ENCODE results near the gene ESRRA. TPM values are rescaled to one million over a fixed set of nuclear protein-coding genes. Genes with fewer than 3 reads are reported as not detected.

ESRRA gene
- total and polyA plus RNA-seq, 2 of the 13 experiments (the other 11 are each of a cell fraction or from before 2014, with no cell fraction given) = 18.1 to 36.3 TPM

GRCh38 chr11:64317325-64317960 is 12.1 kb downstream of the ESRRA start, which contains the start of gene TRMT112 (continued):
- TF ChIP-seq, protein P1, sequence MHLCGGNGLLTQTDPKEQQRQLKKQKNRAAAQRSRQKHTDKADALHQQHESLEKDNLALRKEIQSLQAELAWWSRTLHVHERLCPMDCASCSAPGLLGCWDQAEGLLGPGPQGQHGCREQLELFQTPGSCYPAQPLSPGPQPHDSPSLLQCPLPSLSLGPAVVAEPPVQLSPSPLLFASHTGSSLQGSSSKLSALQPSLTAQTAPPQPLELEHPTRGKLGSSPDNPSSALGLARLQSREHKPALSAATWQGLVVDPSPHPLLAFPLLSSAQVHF (CRISPR knock-in tag; IDR thresholded peaks at IDR 0.05) = no peak
- TF ChIP-seq MXD4 (CRISPR knock-in tag; IDR thresholded peaks at IDR 0.05) = no peak; the same call in none of the 2 replicates
- peak; percentile 52 for TF ChIP-seq RXRB (CRISPR knock-in tag; IDR thresholded peaks at IDR 0.05; ENCODE audit: borderline replicate concordance)
- peak; percentile 92; the same call in 1 of the 2 replicates for TF ChIP-seq ELF4 (CRISPR knock-in tag; IDR thresholded peaks at IDR 0.05; ENCODE audit: borderline replicate concordance)
- TF ChIP-seq SUZ12 (IDR thresholded peaks at IDR 0.05; ENCODE audit: low read depth, low read length) = no peak
- no peak for TF ChIP-seq RFXANK (CRISPR knock-in tag; IDR thresholded peaks at IDR 0.05)
- TF ChIP-seq SRSF4 (IDR thresholded peaks at IDR 0.05; ENCODE audit: low read depth, low read length, poor library complexity, severe bottlenecking) = no peak
- no peak for TF ChIP-seq MATR3 (CRISPR knock-in tag; IDR thresholded peaks at IDR 0.05)
- TF ChIP-seq ZFP82 (CRISPR knock-in tag; IDR thresholded peaks at IDR 0.05; ENCODE audit: borderline replicate concordance) = no peak
- TF ChIP-seq ZNF292 (CRISPR knock-in tag; IDR thresholded peaks at IDR 0.05; ENCODE audit: borderline replicate concordance, low read depth) = no peak
- no peak for TF ChIP-seq ZNF879 (CRISPR knock-in tag; IDR thresholded peaks at IDR 0.05)
- TF ChIP-seq PRDM15 (CRISPR knock-in tag; IDR thresholded peaks at IDR 0.05) = no peak
- peak; percentile 64; the same call in 1 of the 2 replicates for TF ChIP-seq DMAP1 (CRISPR knock-in tag; IDR thresholded peaks at IDR 0.05)
- no peak for TF ChIP-seq STAG1 (CRISPR knock-in tag; IDR thresholded peaks at IDR 0.05)
- TF ChIP-seq ZNF138 (CRISPR knock-in tag; IDR thresholded peaks at IDR 0.05; ENCODE audit: low read depth) = no peak
- TF ChIP-seq SIX1 (CRISPR knock-in tag; IDR thresholded peaks at IDR 0.05; ENCODE audit: borderline replicate concordance) = no peak
- peak; percentile 44; the same call in 1 of the 2 replicates for TF ChIP-seq KDM3A (CRISPR knock-in tag; IDR thresholded peaks at IDR 0.05; ENCODE audit: low read depth)
- no peak for TF ChIP-seq ZFAT (CRISPR knock-in tag; conservative IDR thresholded peaks at IDR 0.05)
- no peak for TF ChIP-seq HNF4A (CRISPR knock-in tag; IDR thresholded peaks at IDR 0.05)
- TF ChIP-seq, protein P2, sequence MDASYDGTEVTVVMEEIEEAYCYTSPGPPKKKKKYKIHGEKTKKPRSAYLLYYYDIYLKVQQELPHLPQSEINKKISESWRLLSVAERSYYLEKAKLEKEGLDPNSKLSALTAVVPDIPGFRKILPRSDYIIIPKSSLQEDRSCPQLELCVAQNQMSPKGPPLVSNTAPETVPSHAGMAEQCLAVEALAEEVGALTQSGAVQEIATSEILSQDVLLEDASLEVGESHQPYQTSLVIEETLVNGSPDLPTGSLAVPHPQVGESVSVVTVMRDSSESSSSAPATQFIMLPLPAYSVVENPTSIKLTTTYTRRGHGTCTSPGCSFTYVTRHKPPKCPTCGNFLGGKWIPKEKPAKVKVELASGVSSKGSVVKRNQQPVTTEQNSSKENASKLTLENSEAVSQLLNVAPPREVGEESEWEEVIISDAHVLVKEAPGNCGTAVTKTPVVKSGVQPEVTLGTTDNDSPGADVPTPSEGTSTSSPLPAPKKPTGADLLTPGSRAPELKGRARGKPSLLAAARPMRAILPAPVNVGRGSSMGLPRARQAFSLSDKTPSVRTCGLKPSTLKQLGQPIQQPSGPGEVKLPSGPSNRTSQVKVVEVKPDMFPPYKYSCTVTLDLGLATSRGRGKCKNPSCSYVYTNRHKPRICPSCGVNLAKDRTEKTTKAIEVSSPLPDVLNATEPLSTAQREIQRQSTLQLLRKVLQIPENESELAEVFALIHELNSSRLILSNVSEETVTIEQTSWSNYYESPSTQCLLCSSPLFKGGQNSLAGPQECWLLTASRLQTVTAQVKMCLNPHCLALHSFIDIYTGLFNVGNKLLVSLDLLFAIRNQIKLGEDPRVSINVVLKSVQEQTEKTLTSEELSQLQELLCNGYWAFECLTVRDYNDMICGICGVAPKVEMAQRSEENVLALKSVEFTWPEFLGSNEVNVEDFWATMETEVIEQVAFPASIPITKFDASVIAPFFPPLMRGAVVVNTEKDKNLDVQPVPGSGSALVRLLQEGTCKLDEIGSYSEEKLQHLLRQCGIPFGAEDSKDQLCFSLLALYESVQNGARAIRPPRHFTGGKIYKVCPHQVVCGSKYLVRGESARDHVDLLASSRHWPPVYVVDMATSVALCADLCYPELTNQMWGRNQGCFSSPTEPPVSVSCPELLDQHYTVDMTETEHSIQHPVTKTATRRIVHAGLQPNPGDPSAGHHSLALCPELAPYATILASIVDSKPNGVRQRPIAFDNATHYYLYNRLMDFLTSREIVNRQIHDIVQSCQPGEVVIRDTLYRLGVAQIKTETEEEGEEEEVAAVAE (CRISPR knock-in tag; IDR thresholded peaks at IDR 0.05; ENCODE audit: borderline replicate concordance) = no peak
